GM12878 (cell line): ENCODE data around the gene TOM1L2. TPM values are rescaled to one million over a fixed set of nuclear protein-coding genes. Genes with fewer than 3 reads are reported as not detected.
A peak's percentile ranks its signal among the peaks of the same experiment; 100 is the strongest.

Source experiments
- ATAC-seq: fragments of 200-7000 bp; cut with Tn5 transposase; 3 replicates; pipeline ENCODE4 v1.9.1; 2020; ENCODE audit warnings: mild to moderate bottlenecking, moderate library complexity
- BruUV-seq: library from RNA; stranded (reverse); fragments of 400-500 nt; replicated peaks from 2 replicates; lab custom pipeline; 2021; lab: Mats Ljungman, UMichigan
- CTCF ChIA-PET: fragments of 300-600 bp; sonication (Branson Sonifier 250); formaldehyde crosslinking; extraction: SDS; loops from one replicate; lab custom pipeline; 2021; ENCODE audit warnings: inconsistent platforms; lab: Yijun Ruan, JAX
- POLR2A ChIA-PET: fragments of 350-600 bp; formaldehyde crosslinking; extraction: SDS; loops from one replicate; lab custom pipeline; 2021; ENCODE audit warnings: inconsistent platforms; lab: Charles Lee
- RAD21 ChIA-PET: fragments of 300-600 bp; sonication (Branson Sonifier 250); formaldehyde crosslinking; loops from one replicate; lab custom pipeline; 2023; ENCODE audit warnings: antibody characterized with exemption; ENCODE audit not compliant: unreplicated experiment; lab: Charles Lee
- SMC1A ChIA-PET: fragments of 300-600 bp; sonication (Branson Sonifier 250); formaldehyde crosslinking; loops from one replicate; lab custom pipeline; 2023; ENCODE audit not compliant: unreplicated experiment, uncharacterized antibody; lab: Charles Lee
- DNase-seq: peaks from one replicate; pipeline ENCODE4 v3.0.0-alpha.2; 2011; ENCODE audit warnings: low read depth, low spot score
- FAIRE-seq: peaks from 3 replicates; lab custom pipeline; 2011; peaks lifted over from hg19 to GRCh38; lab: Jason Lieb, UNC
- H2AFZ ChIP-seq: 2 replicates; pipeline ENCODE4 v1.6.0; 2011; ENCODE audit warnings: low read depth, low read length, control low read depth; ENCODE audit not compliant: control insufficient read depth
- H3K27ac ChIP-seq: 2 replicates; pipeline ENCODE4 v1.5.1; 2011; ENCODE audit warnings: control low read depth; ENCODE audit not compliant: control insufficient read depth, insufficient read depth
- H3K27me3 ChIP-seq, 2 experiments: replicated peaks in 1 of 2; 2 replicates each; pipeline versions ENCODE4 v1.6.0 to v1.6.1; 2011; ENCODE audit warnings: low read length in 1 of 2; ENCODE audit not compliant: control insufficient read depth in 2 of 2, insufficient read depth in 2 of 2
- H3K36me3 ChIP-seq, 2 experiments: 2 replicates each; pipeline ENCODE4 v1.5.1; 2011; ENCODE audit warnings: low read length in 1 of 2; ENCODE audit not compliant: control insufficient read depth in 2 of 2, insufficient read depth in 2 of 2
- H3K4me1 ChIP-seq: 2 replicates; pipeline ENCODE4 v1.6.1; 2011; ENCODE audit warnings: mild to moderate bottlenecking, low read length, moderate library complexity, mixed read lengths; ENCODE audit not compliant: control insufficient read depth, insufficient read depth
- H3K4me2 ChIP-seq: 2 replicates; pipeline ENCODE4 v1.6.0; 2011; ENCODE audit warnings: control low read depth; ENCODE audit not compliant: control insufficient read depth, insufficient read depth
- H3K4me3 ChIP-seq: fragments of 200-600 bp; sonication (generic); 2 replicates; pipeline ENCODE4 v1.5.1; 2016
- H3K79me2 ChIP-seq: 2 replicates; pipeline ENCODE4 v1.6.0; 2011; ENCODE audit warnings: low read length; ENCODE audit not compliant: control insufficient read depth, insufficient read depth
- H3K9ac ChIP-seq: 2 replicates; pipeline ENCODE4 v1.8.0; 2011; ENCODE audit warnings: low read length, control low read depth, mixed read lengths; ENCODE audit not compliant: control insufficient read depth, insufficient read depth
- H3K9me3 ChIP-seq: replicated peaks from 3 replicates; pipeline ENCODE4 v1.5.1; 2011; ENCODE audit warnings: mild to moderate bottlenecking, low read length; ENCODE audit not compliant: control insufficient read depth, insufficient read depth
- H4K20me1 ChIP-seq: 2 replicates; pipeline ENCODE4 v1.6.0; 2011; ENCODE audit not compliant: control insufficient read depth, insufficient read depth
- CBX5 ChIP-seq: sonication (generic); IDR thresholded peaks from 2 replicates; pipeline ENCODE4 v1.6.1; 2016; ENCODE audit warnings: low read depth, moderate library complexity, mild to moderate bottlenecking, inconsistent platforms
- RAD21 ChIP-seq: IDR thresholded peaks from 2 replicates; pipeline ENCODE4 v1.6.1; 2011; ENCODE audit warnings: mild to moderate bottlenecking, low read depth, low read length, moderate library complexity; ENCODE audit not compliant: insufficient read depth
- SMARCA5 ChIP-seq: fragments of 450-650 bp; IDR thresholded peaks from 2 replicates; pipeline ENCODE4 v1.6.1; 2017; ENCODE audit warnings: mild to moderate bottlenecking
- SMC3 ChIP-seq: IDR thresholded peaks from 2 replicates; pipeline ENCODE4 v1.6.1; 2011; ENCODE audit warnings: low read length, improper control_type of control experiment, borderline replicate concordance
- YY1 ChIP-seq: IDR thresholded peaks from 2 replicates; pipeline ENCODE4 v1.6.1; 2011; ENCODE audit warnings: low read depth, mild to moderate bottlenecking, low read length
- WGBS: methylation state at CpG from one replicate; pipeline ENCODE4 v1.1.6; 2016; ENCODE audit warnings: low lambda C conversion rate; ENCODE audit not compliant: insufficient replicate concordance, insufficient coverage; ENCODE audit errors: missing lambda C conversion rate; 5-methylcytosine and 5-hydroxymethylcytosine counted together
- in situ Hi-C: fragments of 300-500 bp; cut with MboI; formaldehyde crosslinking; loops from 9 replicates; pipeline ENCODE4 v1.14.3; 2018; ENCODE audit warnings: mixed read lengths
- intact Hi-C: fragments of 100-400 bp; cut with micrococcal nuclease; formaldehyde crosslinking; loops from one replicate; pipeline ENCODE4 v1.14.2; 2022; ENCODE audit not compliant: unreplicated experiment
- polyA plus RNA-seq, 11 experiments: library from polyadenylated mRNA; depleted of rRNA in 4 of 11; unstranded in 6 of 11; stranded (reverse) in 5 of 11; fragments of >200 nt; fragmentation: Nextera tagmentation in 4 of 11; fragmentation: Illumina TruSeq in 1 of 11; extraction: Ambion mirVana in 4 of 11; extraction: Trizol in 1 of 11; gene quantifications; 1 replicate in 1 of 11; 2 replicates in 10 of 11; pipeline versions ENCODE4 v1.2.1 to v1.2.3, GENCODE V29; 2011 to 2016; ENCODE audit warnings: inconsistent platforms in 2 of 11, missing spikeins in 2 of 11, low read depth in 1 of 11
- total RNA-seq, 4 experiments: library from RNA; depleted of rRNA in 3 of 4; stranded (reverse); fragments of >200 nt in 3 of 4; fragmentation: Illumina TruSeq in 1 of 4; extraction: Trizol in 1 of 4; gene quantifications; 2 replicates each; pipeline versions ENCODE4 v1.2.1 to v1.2.3, GENCODE V29; 2013 to 2021
- TF ChIP-seq, protein P1 (sequence below): fragments of 450-650 bp; IDR thresholded peaks from 2 replicates; pipeline ENCODE4 v1.6.1; 2016; ENCODE audit warnings: mild to moderate bottlenecking, moderate library complexity, borderline replicate concordance
- TF ChIP-seq, protein P2 (sequence below), 3 experiments: IDR thresholded peaks in 2 of 3; conservative IDR thresholded peaks in 1 of 3; 2 replicates each; pipeline ENCODE4 v1.5.1; 2011; ENCODE audit warnings: low read depth in 3 of 3, low read length in 3 of 3, mild to moderate bottlenecking in 3 of 3, control low read depth in 2 of 3, moderate library complexity in 2 of 3, inconsistent platforms in 1 of 3, mixed read lengths in 1 of 3; ENCODE audit not compliant: control insufficient read depth in 2 of 3, insufficient read depth in 1 of 3; ENCODE audit errors: extremely low read depth in 1 of 3
- TF ChIP-seq, protein P3 (sequence below): fragments of 450-650 bp; IDR thresholded peaks from 2 replicates; pipeline ENCODE4 v1.6.1; 2017; ENCODE audit warnings: borderline replicate concordance

Gene TOM1L2
- total and polyA plus RNA-seq, 10 of the 15 experiments (the other 5 are each of a cell fraction or from before 2014, with no cell fraction given): 0.19 to 19.2 (median 8.1) TPM

DNA sequence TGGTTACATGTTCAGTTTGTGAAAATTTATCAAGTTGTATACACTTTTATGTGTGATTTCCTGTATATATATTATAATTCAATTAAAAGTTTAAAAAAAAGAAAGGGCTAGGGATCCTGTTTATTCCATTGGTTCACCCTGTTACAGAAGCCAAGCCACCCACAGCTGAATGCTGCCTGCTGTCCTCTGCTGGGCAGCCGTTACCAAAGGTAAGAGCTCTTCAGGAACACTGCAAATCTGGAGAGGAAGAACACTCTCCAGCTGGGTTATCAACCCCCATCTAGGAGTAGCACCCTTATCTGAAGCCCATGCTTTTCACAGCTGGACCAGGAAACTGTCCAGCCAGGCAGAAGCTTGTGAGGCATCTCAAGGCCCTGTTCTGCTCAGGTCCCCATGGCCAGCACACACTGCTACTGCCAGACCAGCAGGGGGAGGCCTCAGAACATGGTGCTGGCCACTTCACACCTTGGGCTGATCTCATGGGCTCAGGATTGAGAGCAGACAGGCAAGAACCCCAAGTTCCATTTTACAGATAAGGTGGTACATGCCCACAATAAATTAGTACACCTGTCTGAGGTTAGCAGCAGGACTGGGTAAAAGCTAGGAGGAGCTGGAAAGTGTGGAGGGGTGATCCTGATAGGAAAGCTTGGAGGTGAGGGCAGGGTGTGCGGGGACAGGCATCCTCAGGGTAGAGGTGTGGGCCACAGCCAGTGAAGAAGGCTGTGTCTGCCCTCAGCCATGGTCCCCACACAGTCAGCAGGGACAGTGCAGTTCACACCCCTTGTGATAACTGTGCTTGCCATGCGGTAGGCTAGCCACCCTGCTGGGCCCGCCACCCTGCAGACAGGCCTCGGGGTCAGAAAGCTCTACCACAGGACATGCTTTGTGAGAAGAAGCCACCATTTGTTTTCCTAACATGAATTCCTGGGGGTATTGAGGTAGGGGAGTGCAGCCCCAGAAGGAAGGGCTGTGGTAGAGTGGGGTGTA is 81.1 kb downstream of the TOM1L2 start:
- POLR2A ChIA-PET: interaction anchor here (1.0 kb wide), 1 partner anchor 28 kb away, joined by 3 read pairs; no protein-coding TSS in a partner anchor
- DNase-seq (no peak), ATAC-seq (peak; percentile 97), FAIRE-seq (no peak)
- no peak overlapping the region for H3K27ac ChIP-seq
- no TSS peak for BruUV-seq
- no peaks in the 10 kb centered on the region for H3K79me2 ChIP-seq
- TF ChIP-seq, protein P1, sequence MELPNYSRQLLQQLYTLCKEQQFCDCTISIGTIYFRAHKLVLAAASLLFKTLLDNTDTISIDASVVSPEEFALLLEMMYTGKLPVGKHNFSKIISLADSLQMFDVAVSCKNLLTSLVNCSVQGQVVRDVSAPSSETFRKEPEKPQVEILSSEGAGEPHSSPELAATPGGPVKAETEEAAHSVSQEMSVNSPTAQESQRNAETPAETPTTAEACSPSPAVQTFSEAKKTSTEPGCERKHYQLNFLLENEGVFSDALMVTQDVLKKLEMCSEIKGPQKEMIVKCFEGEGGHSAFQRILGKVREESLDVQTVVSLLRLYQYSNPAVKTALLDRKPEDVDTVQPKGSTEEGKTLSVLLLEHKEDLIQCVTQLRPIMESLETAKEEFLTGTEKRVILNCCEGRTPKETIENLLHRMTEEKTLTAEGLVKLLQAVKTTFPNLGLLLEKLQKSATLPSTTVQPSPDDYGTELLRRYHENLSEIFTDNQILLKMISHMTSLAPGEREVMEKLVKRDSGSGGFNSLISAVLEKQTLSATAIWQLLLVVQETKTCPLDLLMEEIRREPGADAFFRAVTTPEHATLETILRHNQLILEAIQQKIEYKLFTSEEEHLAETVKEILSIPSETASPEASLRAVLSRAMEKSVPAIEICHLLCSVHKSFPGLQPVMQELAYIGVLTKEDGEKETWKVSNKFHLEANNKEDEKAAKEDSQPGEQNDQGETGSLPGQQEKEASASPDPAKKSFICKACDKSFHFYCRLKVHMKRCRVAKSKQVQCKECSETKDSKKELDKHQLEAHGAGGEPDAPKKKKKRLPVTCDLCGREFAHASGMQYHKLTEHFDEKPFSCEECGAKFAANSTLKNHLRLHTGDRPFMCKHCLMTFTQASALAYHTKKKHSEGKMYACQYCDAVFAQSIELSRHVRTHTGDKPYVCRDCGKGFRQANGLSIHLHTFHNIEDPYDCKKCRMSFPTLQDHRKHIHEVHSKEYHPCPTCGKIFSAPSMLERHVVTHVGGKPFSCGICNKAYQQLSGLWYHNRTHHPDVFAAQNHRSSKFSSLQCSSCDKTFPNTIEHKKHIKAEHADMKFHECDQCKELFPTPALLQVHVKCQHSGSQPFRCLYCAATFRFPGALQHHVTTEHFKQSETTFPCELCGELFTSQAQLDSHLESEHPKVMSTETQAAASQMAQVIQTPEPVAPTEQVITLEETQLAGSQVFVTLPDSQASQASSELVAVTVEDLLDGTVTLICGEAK: no peak
- TF ChIP-seq, protein P2, sequence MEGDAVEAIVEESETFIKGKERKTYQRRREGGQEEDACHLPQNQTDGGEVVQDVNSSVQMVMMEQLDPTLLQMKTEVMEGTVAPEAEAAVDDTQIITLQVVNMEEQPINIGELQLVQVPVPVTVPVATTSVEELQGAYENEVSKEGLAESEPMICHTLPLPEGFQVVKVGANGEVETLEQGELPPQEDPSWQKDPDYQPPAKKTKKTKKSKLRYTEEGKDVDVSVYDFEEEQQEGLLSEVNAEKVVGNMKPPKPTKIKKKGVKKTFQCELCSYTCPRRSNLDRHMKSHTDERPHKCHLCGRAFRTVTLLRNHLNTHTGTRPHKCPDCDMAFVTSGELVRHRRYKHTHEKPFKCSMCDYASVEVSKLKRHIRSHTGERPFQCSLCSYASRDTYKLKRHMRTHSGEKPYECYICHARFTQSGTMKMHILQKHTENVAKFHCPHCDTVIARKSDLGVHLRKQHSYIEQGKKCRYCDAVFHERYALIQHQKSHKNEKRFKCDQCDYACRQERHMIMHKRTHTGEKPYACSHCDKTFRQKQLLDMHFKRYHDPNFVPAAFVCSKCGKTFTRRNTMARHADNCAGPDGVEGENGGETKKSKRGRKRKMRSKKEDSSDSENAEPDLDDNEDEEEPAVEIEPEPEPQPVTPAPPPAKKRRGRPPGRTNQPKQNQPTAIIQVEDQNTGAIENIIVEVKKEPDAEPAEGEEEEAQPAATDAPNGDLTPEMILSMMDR (IDR thresholded peaks at IDR 0.05 in 2 of 3, conservative IDR thresholded peaks at IDR 0.05 in 1 of 3; ENCODE audit: control insufficient read depth in 2 of 3, extremely low read depth in 1 of 3, insufficient read depth in 1 of 3, low read depth in 3 of 3, low read length in 3 of 3): peak; percentile 71 to 83 (median 74)
- TF ChIP-seq YY1 (peak; percentile 49; the same call in 1 of the 2 replicates), SMARCA5 (peak; percentile 38; the same call in 1 of the 2 replicates), CBX5 (no peak), RAD21 (peak; percentile 85), SMC3 (peak; percentile 77)
- TF ChIP-seq, protein P3, sequence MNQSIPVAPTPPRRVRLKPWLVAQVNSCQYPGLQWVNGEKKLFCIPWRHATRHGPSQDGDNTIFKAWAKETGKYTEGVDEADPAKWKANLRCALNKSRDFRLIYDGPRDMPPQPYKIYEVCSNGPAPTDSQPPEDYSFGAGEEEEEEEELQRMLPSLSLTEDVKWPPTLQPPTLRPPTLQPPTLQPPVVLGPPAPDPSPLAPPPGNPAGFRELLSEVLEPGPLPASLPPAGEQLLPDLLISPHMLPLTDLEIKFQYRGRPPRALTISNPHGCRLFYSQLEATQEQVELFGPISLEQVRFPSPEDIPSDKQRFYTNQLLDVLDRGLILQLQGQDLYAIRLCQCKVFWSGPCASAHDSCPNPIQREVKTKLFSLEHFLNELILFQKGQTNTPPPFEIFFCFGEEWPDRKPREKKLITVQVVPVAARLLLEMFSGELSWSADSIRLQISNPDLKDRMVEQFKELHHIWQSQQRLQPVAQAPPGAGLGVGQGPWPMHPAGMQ: no peak
- TF ChIP-seq, all 136 proteins: peak for 5
- no peaks in the 10 kb centered on the region for H4K20me1 ChIP-seq
- no peak overlapping the region for H3K9ac ChIP-seq
- no peaks in the 10 kb centered on the region for H3K9me3 ChIP-seq
- no peak overlapping the region for H2AFZ ChIP-seq
- intact Hi-C loops: loop anchor here (2.0 to 5.0 kb wide), 2 partner anchors 76 to 142 kb away; no protein-coding TSS in a partner anchor
- H3K4me2 ChIP-seq: no peak overlapping the region
- RAD21 ChIA-PET: interaction anchor here (0.8 to 5.4 kb wide), 10 partner anchors 28 to 211 kb away, joined by 3 to 48 read pairs (median 4); partner anchors contain the start of genes DRC3 and TOM1L2
- SMC1A ChIA-PET: interaction anchor here (1.0 to 3.2 kb wide), 10 partner anchors 9 to 144 kb away, joined by 3 to 42 read pairs (median 4); no protein-coding TSS in a partner anchor
- 95% methylated on average over 5 of the region's 5 CpGs for WGBS
- in situ Hi-C loops: loop anchor here (5.0 kb wide), 1 partner anchor 141 kb away; no protein-coding TSS in a partner anchor
- CTCF ChIA-PET: interaction anchor here (0.5 to 10.0 kb wide), 19 partner anchors 10 to 326 kb away, joined by 3 to 95 read pairs (median 4); partner anchors contain the start of genes DRC3 and TOM1L2
- no peaks in the 10 kb centered on the region for H3K27me3 ChIP-seq
- no peaks in the 10 kb centered on the region; a peak in 2 of 4 replicates for H3K36me3 ChIP-seq
- no peak overlapping the region for H3K4me3 ChIP-seq
- H3K4me1 ChIP-seq: peaks cover 19% of the 10 kb centered on the region
